HG03354 (cell line): Measurements from ENCODE around the gene XAGE2.

ENCODE experiments used
- ATAC-seq: cut with Tn5 transposase; IDR thresholded peaks from one replicate; pipeline ENCODE4 v1.9.1; 2021; ENCODE audit warnings: mild to moderate bottlenecking; ENCODE audit not compliant: unreplicated experiment, poor library complexity, severe bottlenecking

XAGE2 gene

DNA sequence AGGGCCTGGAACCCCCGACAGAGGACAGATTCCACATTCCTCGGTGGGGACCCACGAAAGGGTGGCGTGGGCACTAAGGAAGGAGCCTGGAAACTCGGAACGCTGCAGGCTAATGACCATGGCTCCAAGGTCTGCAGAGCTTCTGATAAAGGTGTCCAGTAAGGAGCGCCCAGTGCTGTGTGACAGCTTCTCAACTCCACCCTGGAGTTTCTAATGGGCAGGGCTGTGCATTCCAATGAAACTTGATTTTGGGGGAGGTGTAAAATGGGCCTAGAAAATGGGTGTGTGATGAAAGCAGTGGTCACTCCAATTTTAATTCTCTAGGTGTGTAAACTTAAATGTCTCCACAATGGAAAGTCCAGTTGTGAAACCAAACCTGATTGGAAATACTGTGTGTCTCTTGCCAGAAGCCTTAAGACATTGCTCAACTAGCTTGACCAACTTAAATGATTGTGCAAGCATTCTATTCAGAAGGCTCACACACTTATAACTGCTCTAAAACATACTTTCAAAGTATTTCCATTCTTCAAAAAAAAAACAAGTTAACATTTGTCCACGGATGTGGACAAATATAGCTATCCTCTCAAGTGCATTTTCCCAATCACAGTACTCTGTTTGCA is 52.1 kb downstream of the XAGE2 start:
- no peak for ATAC-seq

DNA sequence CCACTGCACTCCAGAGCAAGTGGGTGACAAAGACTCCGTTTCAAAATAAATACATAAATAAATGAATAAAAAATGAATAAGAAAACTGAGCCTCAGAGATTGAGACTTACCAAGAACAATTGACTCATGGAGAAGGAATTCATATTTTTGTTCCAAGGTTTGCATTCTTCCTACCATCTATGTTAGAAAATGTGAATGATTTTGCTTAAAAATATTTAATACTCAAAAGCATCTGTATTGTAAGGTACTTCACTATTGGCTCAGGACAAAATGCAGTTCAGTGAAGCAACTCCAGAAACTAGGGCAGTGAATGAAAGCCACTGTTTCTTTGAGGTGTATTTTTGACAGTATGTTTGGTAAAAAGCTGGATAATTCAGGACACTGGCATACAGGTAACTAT is 54.1 kb downstream of the XAGE2 start:
- ATAC-seq: no peak

DNA sequence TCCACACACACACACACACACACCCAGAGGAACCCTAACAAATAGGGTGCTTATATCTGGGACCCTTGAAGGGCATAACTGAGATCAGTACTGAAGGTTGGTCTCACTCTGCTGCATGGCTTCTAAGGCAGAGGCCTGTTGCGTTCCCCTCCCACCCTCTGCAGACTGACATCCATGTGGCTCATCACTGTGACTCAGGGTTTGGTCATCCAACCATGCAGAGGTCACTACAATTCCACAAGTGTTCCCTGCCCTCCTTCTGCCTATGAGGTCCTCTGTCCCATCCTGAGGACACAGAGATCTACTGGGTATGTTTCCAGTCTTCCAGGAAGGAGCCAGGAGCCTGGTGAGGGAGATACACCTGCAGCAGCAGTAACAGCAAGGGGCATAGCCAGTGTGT is 55.8 kb downstream of the XAGE2 start:
- no peak for ATAC-seq
